ENCODE data around the gene NRF1. TPM values are rescaled to one million over a fixed set of nuclear protein-coding genes. Genes with fewer than 3 reads are reported as not detected.
A peak's percentile ranks its signal among the peaks of the same experiment; 100 is the strongest.

The NRF1 gene
- total and polyA plus RNA-seq, 8 donors: 11.4 to 26.8 (median 22.6) TPM

GRCh38 chr7:129729511-129729910 is 118.0 kb downstream of the NRF1 start:
- no peaks in the 10 kb centered on the region for H3K27me3 ChIP-seq
- no peaks in the 10 kb centered on the region for H3K4me1 ChIP-seq
- no peaks in the 10 kb centered on the region for H3K9me3 ChIP-seq
- no peak overlapping the region for H3K27ac ChIP-seq
- DNase-seq: no peak
- ATAC-seq: no peak
- intact Hi-C loops (cut with DNase I): no loop called here
- peaks cover 0 to 92% of the 10 kb centered on the region in 2 donors for H3K36me3 ChIP-seq
- TF ChIP-seq CTCF (IDR thresholded peaks at IDR 0.05): no peak
- H3K4me3 ChIP-seq: no peak overlapping the region

- Histone ChIP-seq H3K36me3 (peaks cover 0 to 92% of the 10 kb centered on the region in 2 donors), H3K27me3 (no peaks in the 10 kb centered on the region), H3K4me1 (no peaks in the 10 kb centered on the region), H3K4me3 (no peak overlapping the region), H3K27ac (no peak overlapping the region), H3K9me3 (no peaks in the 10 kb centered on the region)
- intact Hi-C loops (cut with DNase I): no loop called here
- ATAC-seq (no peak), DNase-seq (no peak)
- no peak for TF ChIP-seq CTCF (IDR thresholded peaks at IDR 0.05)
Measured at GRCh38 chr7:129730159-129730558, 118.6 kb downstream of the NRF1 start.

- intact Hi-C loops (cut with DNase I): no loop called here
- no peak for TF ChIP-seq CTCF (IDR thresholded peaks at IDR 0.05)
- Histone ChIP-seq H3K9me3 (no peaks in the 10 kb centered on the region), H3K27me3 (no peaks in the 10 kb centered on the region), H3K4me3 (no peak overlapping the region), H3K36me3 (peaks cover 0 to 89% of the 10 kb centered on the region in 2 donors), H3K4me1 (no peaks in the 10 kb centered on the region), H3K27ac (no peak overlapping the region)
- ATAC-seq (no peak), DNase-seq (no peak)
Measured at GRCh38 chr7:129734400-129734799, 122.9 kb downstream of the NRF1 start.

- no peak overlapping the region for H3K27ac ChIP-seq
Measured at GRCh38 chr7:129739427-129739826, 127.9 kb downstream of the NRF1 start.

More at GRCh38 chr7:129739427-129739826, 127.9 kb downstream of the NRF1 start:
- Histone ChIP-seq H3K36me3 (peaks cover 0 to 62% of the 10 kb centered on the region in 2 donors), H3K27me3 (no peaks in the 10 kb centered on the region), H3K4me3 (no peak overlapping the region), H3K9me3 (no peaks in the 10 kb centered on the region), H3K4me1 (no peaks in the 10 kb centered on the region)
- ATAC-seq (peak; percentile 36), DNase-seq (peak in 1 of 4 donors; percentile 23)
- no peak for TF ChIP-seq CTCF (IDR thresholded peaks at IDR 0.05)
- intact Hi-C loops (cut with DNase I): no loop called here
